NK-92 (cell line): ENCODE results near the gene ERH.

ENCODE experiments used
- DNase-seq: peaks from one replicate; lab custom pipeline; 2025; ENCODE audit not compliant: unreplicated experiment; lab: John Stamatoyannopoulos, UW

Gene ERH

DNA sequence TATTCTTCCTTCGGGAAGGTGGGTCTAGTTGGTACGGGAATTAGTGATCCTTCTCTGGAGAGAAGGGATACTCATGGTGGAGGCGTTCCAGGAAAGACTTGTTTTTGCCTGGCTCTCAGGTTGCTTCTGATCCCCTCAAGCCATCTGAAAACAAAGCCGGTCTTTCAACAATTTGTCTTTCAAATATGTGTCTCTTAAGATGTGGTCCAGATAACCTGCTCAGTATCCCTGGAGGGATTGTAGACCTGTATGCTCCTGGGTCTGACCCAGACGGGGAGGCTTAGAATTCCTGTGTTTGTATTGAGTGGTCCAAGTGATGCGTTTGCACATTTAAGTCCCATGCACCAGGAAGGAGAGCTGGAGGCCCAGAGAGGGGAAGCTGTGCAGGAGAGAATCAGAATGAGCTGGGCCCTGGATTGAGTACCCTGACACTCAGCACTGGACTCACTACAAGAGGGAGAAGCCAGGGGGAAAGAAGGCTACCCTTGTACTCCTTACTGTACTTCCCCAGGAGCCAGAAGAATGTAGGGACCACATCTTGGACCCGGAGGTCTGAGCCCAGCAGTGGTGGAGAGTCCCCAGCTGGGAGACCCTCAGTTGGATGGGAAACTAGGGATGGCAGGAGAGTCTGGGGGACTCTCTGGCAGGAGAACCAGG, 40.4 kb downstream of the ERH start:
- no peak for DNase-seq

DNA sequence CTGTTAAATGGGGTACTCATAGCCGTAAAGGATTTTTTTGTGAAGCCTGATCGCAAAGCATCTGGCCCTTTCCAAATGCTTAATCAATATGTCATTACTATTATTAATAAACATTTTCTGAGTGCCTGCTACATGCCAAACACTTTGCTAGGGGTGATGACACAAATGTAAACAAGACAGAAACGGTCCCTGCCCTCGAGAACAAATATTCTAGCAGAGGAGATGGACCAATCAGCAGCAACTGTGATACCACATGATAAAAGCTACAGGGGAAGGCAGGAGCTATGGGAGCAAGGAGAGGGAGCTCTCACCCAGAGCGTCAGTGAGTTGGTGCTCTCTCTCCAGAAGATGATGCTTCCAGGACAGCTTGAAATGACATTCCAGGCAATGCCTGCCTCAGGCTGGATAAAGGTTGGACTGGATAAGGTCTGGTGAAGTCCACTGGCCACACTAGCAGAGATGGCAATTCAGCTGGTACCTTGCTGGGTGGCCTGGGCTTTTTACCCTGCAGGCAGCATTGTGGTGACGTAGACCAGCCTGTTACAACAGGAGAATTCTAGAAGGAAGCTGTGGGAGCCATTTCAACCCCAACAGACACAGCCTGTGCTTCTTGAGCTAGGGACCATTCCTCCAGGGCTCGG, 41.1 kb downstream of the ERH start:
- no peak for DNase-seq

- no peak for DNase-seq
These were observed 42.4 kb downstream of the ERH start for GRCh38 chr14:69355607-69356281.

- no peak for DNase-seq
These were observed 42.9 kb downstream of the ERH start for GRCh38 chr14:69355154-69355597.

GRCh38 chr14:69354383-69355153, 43.5 kb downstream of the ERH start:
- no peak for DNase-seq

DNA sequence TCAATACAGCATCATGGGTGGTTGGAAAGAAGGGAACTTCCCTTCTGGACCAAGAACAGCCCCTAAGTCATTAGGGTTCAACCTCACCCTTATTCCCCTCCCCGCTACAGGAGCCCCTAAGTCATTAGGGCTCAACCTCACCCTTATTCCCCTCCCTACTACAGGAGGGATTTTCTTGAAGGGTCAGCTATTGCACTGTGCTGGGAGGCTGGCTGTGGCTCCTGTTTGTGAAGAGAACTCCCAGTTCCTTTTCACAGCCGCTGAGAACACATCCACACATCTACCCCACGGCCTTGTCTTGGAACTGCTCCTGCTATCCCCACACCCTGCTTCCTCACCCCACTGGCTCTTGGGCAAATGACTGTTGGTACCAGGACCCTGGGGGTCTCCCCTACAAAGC, 44.9 kb downstream of the ERH start:
- no peak for DNase-seq

DNA sequence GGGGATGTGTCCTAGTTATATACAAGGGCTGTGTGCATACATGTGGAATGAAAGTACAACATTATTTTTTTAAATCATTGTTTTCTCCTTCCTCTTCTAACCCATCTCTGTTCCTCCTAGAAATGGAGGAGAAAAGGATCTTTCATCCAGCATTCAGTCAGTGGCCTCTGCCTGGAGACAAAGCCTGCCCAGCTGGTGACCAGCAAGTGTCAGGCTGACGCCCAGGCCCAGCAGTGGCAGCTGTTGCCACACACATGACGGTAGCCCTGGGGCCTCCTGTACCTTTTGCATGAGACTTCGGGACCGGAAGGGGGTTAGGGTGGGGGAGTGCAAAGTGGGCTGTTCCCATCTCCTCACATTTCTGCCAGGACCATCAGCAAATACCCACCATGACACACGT, 46.2 kb downstream of the ERH start:
- DNase-seq, result no peak

DNA sequence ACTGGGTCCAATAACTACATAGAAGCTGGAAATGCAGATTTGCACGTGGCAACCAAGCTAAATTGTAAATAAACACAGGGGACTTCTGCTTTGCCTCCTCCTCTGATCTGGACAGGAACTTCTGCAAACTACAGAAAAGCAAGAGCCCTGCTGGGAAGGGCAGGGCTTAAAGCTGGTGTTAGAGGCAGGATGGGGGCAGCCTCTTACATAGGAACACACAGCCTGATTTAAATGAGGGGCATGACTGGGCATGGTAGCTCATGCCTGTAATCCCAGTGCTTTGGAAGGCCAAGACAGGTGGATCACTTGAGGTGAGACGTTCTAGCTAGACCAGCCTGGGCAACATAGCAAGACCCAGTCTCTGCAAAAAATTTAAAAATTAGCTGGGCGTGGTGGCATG, 46.7 kb downstream of the ERH start:
- DNase-seq, result no peak

DNA sequence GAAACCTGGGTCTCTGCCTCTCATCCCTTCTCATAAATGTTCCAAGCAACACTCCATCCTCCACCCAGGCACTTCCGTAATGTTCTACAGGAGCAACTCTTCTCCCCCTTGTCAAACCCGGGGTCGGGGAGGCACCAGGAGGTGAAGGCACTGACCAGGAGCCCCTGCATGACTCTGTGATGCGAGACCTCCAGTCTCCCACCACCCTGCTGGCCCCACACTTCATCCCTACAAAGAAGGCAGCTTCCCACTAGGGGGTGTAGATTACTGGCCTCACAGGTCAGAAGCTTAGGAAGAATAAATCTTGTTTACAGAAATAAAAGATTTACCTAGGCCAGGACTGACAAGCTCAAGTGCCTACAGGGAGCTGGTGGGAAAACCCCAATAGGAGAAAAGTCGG, 47.2 kb downstream of the ERH start:
- no peak for DNase-seq

DNA sequence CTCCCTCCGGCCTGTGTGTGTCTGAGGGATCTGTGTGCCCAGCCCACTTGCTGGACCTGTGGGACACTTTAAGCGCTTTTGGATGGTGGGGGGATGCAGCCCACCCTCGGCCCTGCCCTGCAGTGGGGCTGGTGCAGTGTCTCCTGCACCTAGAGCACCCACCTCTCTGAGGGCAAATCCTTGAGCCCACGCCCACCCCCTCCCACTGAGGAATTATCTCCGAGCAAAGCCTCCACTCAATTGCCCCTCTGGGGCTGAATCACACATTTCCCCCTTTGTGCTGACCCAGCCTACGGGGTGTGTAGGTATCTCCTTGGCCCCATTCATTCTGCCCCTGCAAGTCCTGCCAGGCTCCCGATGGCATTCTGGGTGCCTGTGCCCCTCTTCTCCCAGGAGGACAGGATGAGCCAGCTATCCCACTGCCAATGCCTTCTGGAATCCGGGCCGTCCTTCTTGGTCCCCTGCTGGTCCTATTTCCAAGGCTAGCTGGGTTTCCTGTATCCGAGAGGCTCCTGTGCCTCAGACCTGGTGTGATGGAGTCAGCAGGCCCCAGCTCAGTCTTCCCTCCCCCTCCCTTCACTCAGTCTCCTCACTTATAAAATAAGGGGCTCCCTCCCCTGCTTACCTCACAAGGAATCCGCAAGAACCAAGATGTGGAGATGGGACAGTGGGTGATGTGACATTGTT, 48.9 kb downstream of the ERH start:
- DNase-seq, result no peak

GRCh38 chr14:69346710-69347109, 51.4 kb downstream of the ERH start:
- no peak for DNase-seq

DNA sequence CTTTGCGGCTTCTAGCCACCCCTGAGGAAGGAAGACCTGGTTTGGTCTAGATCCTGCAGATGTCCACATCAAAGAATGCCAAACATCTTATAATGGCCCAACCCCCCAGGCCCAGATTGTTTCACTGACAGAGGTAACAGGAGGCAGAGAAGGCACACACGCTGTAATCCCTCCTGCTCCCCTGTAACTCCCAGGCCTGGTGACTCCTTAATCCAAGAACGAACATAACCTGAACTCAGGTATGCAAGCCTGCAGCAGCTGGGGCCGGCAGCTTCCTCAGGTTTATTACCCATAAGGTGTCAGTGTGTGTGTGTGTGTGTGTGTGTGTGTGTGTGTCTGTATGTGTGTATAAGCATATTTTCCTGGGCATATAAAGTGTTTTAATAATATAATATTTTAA, 52.7 kb downstream of the ERH start:
- DNase-seq, result no peak

DNA sequence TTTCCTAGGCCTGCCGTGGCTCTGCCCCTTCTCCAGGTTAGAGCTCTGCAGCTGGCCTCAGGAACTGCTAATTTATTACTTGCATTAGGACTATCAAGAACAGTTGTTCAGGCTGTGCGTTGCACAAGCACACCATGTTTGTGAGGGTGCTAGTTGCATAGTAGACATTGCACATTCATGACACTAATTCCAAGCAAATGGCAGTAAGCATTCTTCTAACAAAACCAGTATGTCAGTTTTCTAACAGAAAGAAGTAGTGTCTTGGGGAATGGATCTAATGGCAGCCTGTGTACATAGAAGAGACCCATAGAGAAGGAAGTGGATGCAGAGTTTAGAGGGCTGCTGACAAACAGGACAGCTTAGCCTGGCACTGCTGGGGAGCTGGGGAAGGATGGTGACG, 53.9 kb downstream of the ERH start:
- no peak for DNase-seq

DNA sequence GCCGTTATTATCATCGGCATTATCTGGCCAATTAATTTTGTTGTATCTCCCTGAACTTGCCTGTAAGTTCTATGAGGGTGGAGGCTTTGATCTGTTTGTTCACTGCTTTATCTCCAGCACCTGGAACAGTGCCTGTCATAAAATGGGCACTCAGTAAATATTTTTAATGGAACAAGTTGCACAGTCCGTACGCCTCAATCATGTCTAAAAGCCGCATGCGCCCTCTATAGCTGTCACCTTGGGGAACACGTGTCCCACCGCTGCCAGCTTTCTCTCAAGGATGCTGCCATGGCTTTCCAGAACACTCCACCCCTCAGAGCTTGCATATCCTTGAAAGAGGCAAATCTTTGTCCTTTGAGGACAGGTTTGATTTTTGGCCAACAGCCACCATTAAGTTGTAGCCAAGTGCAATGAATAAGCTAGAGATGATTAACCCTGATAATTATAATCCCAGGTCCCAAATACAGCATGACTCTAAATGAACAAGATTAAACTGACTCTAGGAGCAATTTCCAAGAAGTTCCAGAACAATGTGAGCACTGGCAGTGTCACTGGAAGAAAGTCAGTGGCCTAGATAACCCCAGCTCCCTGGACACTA, 55.1 kb downstream of the ERH start:
- DNase-seq, result no peak

DNA sequence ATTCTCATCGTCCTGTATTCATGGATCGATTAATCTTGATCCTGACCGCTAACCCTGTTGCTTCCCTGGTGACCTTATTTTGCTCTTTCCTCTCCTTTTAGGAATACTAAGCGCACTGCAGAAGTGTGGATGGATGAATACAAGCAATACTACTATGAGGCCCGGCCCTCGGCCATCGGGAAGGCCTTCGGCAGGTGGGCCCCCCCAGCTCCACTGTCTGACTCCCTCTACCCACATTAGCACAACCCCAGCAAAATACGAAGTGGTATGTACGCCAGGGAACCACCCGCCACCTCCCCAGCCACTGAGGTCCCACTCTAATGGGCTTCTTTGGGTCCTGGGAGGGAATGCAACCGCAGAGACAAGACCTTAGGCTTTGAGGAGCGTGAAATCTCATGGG, 58.7 kb downstream of the ERH start:
- DNase-seq, result no peak

GRCh38 chr14:69337984-69338383, 60.1 kb downstream of the ERH start:
- no peak for DNase-seq

DNA sequence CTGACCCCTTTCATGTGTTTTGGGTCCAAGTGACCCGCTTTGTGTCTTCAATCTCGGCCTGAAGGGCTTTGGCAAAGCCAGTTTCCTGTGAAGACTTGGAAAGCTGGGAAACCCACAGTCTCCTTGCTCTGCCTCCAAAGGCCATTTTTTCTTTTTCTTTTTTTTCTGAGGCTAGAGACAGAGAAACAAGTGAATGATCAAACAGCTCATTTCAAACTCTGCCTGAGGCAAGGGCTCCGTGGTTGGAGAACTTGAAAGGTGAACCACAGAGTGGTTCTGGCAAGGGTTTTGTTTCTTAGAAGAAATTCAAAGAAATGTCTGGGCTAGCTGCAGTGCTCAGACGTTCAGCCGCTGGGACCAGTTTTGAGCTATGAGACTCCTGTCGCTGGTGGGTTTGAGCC, 62.7 kb downstream of the ERH start:
- DNase-seq, result no peak

DNA sequence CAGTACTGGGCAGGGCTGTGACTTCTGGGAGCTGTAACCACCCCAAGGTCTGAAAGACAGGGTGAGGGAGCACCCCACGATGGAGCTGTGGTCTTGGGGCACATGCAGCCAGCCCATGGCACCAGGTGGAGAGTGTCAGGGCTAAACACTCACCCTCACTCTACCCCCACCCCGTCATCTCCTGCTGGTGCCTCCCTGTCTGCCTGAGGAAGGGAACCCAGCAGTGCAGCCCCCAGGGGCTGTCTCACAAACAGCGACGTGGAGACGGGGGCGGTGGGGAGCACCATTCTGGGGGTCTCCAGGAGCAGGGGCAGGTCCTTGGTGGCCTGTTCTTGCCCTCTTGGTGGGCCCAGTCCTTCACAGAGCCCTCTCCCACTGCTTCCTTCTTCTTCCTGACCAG, 63.5 kb downstream of the ERH start:
- DNase-seq, result no peak

- DNase-seq, result no peak
These were observed 64.2 kb downstream of the ERH start for GRCh38 chr14:69333791-69334337.

DNA sequence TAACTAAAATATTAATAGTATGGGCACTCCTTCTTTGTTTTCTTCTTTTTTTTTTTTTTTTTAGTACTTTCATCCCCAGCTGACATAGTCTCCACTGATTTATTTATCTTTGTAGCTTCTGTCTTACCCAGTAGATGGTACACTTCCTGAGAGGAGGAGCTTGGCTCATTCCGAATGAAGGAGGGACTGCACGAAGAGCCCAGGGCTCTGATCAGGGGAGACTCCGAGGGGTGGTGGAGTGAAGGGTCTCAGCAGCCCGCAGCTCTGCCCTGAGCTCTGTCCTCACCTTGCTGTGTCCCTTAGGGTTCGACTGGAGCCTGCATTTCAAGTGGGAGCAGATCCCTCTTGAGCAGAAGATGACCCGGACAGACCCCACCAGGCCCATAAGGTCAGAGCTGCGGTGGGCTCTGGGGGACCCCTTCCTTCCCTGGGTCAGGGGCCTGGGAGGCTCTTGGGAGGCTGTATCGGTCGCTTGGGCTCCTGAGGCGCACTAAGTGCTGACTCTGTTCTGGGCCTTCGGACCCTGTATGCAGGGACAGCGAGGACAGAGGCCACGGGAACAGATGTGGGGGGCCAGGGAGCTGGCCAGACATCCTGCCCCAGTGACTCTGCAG, 65.2 kb downstream of the ERH start:
- no peak for DNase-seq
